H1 (cell line): ENCODE data around the gene ASTN1. TPM values are rescaled to one million over a fixed set of nuclear protein-coding genes. Genes with fewer than 3 reads are reported as not detected.

Experiments used
- CHD2 ChIP-seq: IDR thresholded peaks from 2 replicates; pipeline ENCODE4 v1.6.1; 2012; ENCODE audit warnings: low read length, improper control_type of control experiment
- FOSL1 ChIP-seq: IDR thresholded peaks from 2 replicates; pipeline ENCODE4 v1.6.1; 2011; ENCODE audit warnings: mild to moderate bottlenecking, low read depth, low read length, moderate library complexity; ENCODE audit not compliant: insufficient read depth
- HDAC6 ChIP-seq: IDR thresholded peaks from one replicate; pipeline ENCODE4 v1.7.1; 2012; ENCODE audit warnings: low read depth, mild to moderate bottlenecking, inconsistent platforms, low read length, moderate library complexity
- RFX5 ChIP-seq: IDR thresholded peaks from 2 replicates; pipeline ENCODE4 v1.6.1; 2011; ENCODE audit warnings: low read depth, low read length, improper control_type of control experiment, borderline replicate concordance
- polyA plus RNA-seq, 7 experiments: library from polyadenylated mRNA; depleted of rRNA in 3 of 7; stranded (reverse) in 5 of 7; unstranded in 2 of 7; fragments of >200 nt in 5 of 7; fragments of 200-250 nt in 2 of 7; gene quantifications; 1 replicate in 5 of 7; 2 replicates in 1 of 7; 4 replicates in 1 of 7; pipeline versions ENCODE4 v1.2.1 to v1.2.3, GENCODE V29; 2011 to 2013; ENCODE audit warnings: missing spikeins in 2 of 7, mixed read lengths in 2 of 7
- total RNA-seq: library from RNA; stranded (reverse); fragmentation: NEBNext Ultra II Directional; extraction: Animal tissue kit (Norgen Biotek cat#: 25700); gene quantifications from 2 replicates; pipeline ENCODE4 v1.2.1, GENCODE V29; 2021
- TF ChIP-seq, protein P1 (sequence below), 3 experiments: IDR thresholded peaks; 1 replicate in 2 of 3; 2 replicates in 1 of 3; pipeline versions ENCODE4 v1.5.1 to v1.6.1; 2011; ENCODE audit warnings: low read length in 3 of 3, mild to moderate bottlenecking in 3 of 3, inconsistent platforms in 2 of 3, low read depth in 1 of 3, moderate library complexity in 1 of 3; ENCODE audit not compliant: insufficient read depth in 1 of 3; ENCODE audit errors: control extremely low read depth in 1 of 3

Gene ASTN1
- total and polyA plus RNA-seq, 2 of the 8 experiments (the other 6 are each of a cell fraction or from before 2014, with no cell fraction given) = 2.9 to 4.1 TPM

DNA sequence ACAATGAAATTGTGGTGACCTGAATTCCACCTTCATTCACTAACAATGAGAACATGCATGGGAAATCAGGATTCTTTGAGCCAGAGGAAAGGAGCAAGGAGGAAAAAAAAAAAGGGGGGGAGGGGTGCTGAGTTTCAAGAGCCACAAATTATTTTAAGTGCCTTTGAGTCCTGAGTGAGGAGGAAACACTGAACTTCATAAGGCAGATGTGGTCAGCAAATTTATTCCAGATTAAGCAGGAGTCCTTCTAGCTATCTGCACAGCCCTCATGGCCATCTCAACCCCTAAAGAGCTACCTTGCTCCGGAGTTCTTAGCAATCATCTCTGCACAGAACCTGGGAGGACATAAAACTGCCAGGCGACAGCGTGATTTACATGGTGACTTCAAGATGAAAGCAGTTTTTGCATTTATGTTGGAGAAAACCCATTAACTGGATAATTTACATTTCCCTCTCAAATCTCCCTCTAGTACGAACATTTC lies 21.7 kb downstream of the ASTN1 start (continued):
- TF ChIP-seq, protein P1, sequence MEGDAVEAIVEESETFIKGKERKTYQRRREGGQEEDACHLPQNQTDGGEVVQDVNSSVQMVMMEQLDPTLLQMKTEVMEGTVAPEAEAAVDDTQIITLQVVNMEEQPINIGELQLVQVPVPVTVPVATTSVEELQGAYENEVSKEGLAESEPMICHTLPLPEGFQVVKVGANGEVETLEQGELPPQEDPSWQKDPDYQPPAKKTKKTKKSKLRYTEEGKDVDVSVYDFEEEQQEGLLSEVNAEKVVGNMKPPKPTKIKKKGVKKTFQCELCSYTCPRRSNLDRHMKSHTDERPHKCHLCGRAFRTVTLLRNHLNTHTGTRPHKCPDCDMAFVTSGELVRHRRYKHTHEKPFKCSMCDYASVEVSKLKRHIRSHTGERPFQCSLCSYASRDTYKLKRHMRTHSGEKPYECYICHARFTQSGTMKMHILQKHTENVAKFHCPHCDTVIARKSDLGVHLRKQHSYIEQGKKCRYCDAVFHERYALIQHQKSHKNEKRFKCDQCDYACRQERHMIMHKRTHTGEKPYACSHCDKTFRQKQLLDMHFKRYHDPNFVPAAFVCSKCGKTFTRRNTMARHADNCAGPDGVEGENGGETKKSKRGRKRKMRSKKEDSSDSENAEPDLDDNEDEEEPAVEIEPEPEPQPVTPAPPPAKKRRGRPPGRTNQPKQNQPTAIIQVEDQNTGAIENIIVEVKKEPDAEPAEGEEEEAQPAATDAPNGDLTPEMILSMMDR (IDR thresholded peaks at IDR 0.05; ENCODE audit: control extremely low read depth in 1 of 3, insufficient read depth in 1 of 3, low read depth in 1 of 3, low read length in 3 of 3) = no peak
- TF ChIP-seq RFX5 (no peak), FOSL1 (no peak), CHD2 (no peak), HDAC6 (no peak)
